ENCODE measurements around the gene MAEA.

DNA sequence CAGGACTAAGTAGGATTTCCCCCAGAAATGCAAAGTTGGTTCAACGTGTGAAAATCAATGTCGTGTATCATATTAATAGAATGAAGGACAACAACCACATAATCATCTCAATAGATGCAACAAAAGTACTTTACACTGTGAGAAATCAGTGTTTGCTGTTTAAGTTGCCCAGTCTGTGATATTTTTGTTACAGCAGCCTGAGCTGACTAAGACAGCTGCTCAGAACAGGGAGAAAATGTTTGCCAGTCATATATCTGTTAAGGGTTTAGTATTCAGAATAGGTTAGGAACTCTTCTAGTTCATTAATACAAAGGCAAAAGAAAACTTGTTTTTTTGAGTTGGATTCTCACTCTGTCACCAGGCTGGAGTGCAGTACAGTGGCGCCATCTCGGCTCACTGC lies 12.5 kb downstream of the MAEA start:
- TF ChIP-seq, protein P1, sequence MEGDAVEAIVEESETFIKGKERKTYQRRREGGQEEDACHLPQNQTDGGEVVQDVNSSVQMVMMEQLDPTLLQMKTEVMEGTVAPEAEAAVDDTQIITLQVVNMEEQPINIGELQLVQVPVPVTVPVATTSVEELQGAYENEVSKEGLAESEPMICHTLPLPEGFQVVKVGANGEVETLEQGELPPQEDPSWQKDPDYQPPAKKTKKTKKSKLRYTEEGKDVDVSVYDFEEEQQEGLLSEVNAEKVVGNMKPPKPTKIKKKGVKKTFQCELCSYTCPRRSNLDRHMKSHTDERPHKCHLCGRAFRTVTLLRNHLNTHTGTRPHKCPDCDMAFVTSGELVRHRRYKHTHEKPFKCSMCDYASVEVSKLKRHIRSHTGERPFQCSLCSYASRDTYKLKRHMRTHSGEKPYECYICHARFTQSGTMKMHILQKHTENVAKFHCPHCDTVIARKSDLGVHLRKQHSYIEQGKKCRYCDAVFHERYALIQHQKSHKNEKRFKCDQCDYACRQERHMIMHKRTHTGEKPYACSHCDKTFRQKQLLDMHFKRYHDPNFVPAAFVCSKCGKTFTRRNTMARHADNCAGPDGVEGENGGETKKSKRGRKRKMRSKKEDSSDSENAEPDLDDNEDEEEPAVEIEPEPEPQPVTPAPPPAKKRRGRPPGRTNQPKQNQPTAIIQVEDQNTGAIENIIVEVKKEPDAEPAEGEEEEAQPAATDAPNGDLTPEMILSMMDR (IDR thresholded peaks at IDR 0.05; ENCODE audit: low read depth, low read length, poor library complexity, severe bottlenecking), result no peak
- TF ChIP-seq EZH2phosphoT487 (IDR thresholded peaks at IDR 0.05; ENCODE audit: borderline replicate concordance, low read length), result no peak

Data from DOHH2 (cell line).